Measurements from ENCODE around the gene C1QC. TPM values are rescaled to one million over a fixed set of nuclear protein-coding genes. Genes with fewer than 3 reads are reported as not detected.

Gene C1QC
- not detected in 2 replicates for total RNA-seq
- long read RNA-seq = 0 reads

DNA sequence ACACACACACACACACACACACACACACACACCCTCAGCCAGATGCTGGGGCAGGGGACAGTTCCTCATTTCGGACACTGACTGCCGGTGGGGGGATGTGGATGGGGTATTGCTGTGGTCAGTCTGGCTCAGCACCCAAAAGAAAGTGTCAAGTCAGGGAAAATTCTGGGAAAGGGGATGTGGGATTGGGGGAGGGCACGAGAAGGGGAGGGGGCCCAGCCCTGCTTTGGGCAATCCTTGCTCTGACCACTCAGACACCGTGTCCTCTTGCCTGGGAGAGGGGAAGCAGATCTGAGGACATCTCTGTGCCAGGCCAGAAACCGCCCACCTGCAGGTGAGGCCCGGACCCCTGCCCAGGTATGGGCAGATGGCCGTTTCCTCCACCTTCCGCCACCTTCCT lies at the start of gene C1QC:
Gene C1QC, plus strand, starts transcription at position 253 of the 400 bp plus-strand sequence. CDS start 391 bp downstream, outside the sequence.
- DNase-seq (ENCODE audit: low spot score, unreplicated experiment) = no peak

DNA sequence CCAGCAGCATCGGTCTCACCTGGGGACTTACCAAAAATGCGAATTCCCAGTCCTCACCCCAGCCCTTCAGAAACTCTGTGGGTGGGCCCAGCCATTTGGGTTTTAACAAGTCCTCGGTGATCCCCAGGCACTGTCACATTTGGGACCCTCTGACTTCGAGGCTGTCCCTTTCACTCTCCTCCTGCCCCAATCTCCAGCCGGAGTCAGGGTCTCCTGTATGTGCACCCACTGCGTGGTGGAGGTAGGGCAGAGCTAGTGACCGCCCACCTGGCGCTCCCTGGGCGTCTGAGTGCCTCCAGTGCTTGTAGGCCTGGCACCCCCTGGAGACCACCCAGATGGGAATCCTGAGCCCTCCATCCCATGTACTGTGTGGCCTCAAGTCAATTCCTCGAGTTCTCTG lies 49.0 kb upstream of the C1QC start:
- Mint-ChIP-seq H3K36me3 (ENCODE audit: insufficient read depth) (no peaks in the 10 kb centered on the region), H3K9me3 (ENCODE audit: low read depth) (no peaks in the 10 kb centered on the region), H3K27ac (no peak overlapping the region), H3K4me1 (ENCODE audit: low read depth) (no peaks in the 10 kb centered on the region), H3K27me3 (peaks cover 38% of the 10 kb centered on the region), H3K4me3 (ENCODE audit: low read depth) (no peak overlapping the region)
- TF ChIP-seq, protein P1, sequence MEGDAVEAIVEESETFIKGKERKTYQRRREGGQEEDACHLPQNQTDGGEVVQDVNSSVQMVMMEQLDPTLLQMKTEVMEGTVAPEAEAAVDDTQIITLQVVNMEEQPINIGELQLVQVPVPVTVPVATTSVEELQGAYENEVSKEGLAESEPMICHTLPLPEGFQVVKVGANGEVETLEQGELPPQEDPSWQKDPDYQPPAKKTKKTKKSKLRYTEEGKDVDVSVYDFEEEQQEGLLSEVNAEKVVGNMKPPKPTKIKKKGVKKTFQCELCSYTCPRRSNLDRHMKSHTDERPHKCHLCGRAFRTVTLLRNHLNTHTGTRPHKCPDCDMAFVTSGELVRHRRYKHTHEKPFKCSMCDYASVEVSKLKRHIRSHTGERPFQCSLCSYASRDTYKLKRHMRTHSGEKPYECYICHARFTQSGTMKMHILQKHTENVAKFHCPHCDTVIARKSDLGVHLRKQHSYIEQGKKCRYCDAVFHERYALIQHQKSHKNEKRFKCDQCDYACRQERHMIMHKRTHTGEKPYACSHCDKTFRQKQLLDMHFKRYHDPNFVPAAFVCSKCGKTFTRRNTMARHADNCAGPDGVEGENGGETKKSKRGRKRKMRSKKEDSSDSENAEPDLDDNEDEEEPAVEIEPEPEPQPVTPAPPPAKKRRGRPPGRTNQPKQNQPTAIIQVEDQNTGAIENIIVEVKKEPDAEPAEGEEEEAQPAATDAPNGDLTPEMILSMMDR (IDR thresholded peaks at IDR 0.05; ENCODE audit: unreplicated experiment) = no peak
- no peak for DNase-seq (ENCODE audit: low spot score, unreplicated experiment)

More for the DNA sequence above, at the start of gene C1QC:
- no peaks in the 10 kb centered on the region for H3K9me3 Mint-ChIP-seq (ENCODE audit: low read depth)
- H3K36me3 Mint-ChIP-seq (ENCODE audit: insufficient read depth) = no peaks in the 10 kb centered on the region
- TF ChIP-seq, protein P1 (IDR thresholded peaks at IDR 0.05; ENCODE audit: unreplicated experiment) = no peak
- no peak within 1 kb of the TSS for H3K4me3 Mint-ChIP-seq (ENCODE audit: low read depth)
- no peaks in the 10 kb centered on the region for H3K4me1 Mint-ChIP-seq (ENCODE audit: low read depth)
- H3K27me3 Mint-ChIP-seq = peaks cover 24% of the 10 kb centered on the region
- H3K27ac Mint-ChIP-seq = no peak within 1 kb of the TSS

DNA sequence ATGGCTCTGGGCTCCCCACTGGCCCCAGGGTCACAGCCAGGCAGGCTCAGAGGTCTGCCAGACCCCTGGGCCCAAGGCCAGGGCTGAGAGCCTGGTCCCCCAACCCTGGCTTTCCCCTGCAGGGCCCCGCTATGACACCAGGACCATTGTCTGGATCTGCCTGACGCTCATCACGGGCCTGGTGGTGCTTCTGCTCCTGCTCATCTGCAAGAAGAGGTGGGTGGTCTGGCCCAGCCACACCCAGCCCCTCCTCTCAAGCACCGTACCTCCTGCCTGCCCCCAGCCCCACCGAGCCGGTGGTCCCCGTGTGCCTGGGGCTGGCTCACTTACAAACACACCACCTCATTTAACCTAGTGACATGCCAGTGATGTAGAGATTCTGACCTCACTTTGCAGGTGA lies 48.3 kb upstream of the C1QC start:
- Mint-ChIP-seq H3K27me3 (peaks cover 37% of the 10 kb centered on the region), H3K27ac (no peak overlapping the region), H3K36me3 (ENCODE audit: insufficient read depth) (no peaks in the 10 kb centered on the region), H3K9me3 (ENCODE audit: low read depth) (no peaks in the 10 kb centered on the region), H3K4me3 (ENCODE audit: low read depth) (no peak overlapping the region), H3K4me1 (ENCODE audit: low read depth) (no peaks in the 10 kb centered on the region)
- no peak for DNase-seq (ENCODE audit: low spot score, unreplicated experiment)
- TF ChIP-seq, protein P1 (IDR thresholded peaks at IDR 0.05; ENCODE audit: unreplicated experiment) = no peak

DNA sequence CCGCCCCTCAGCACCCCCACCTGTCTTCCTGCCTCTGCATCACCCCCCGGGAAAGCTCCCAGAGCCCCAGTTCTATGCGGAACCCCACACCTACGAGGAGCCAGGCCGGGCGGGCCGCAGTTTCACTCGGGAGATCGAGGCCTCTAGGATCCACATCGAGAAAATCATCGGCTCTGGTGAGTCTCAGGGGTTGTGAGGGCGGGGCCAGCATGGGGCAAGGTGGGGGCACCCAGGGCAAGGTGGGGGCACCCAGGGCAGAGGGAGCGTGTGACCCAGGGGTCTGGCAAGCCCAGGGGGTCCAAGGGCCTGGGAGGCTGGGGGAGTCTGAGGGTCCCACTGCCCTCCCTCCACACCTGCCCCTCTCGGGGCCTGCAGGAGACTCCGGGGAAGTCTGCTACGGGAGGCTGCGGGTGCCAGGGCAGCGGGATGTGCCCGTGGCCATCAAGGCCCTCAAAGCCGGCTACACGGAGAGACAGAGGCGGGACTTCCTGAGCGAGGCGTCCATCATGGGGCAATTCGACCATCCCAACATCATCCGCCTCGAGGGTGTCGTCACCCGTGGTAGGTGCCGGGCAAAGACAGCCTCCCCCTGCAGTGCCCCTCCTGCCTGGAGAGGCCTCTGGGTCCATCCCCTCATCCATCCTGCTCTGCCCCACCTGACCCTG lies 46.0 kb upstream of the C1QC start:
- Mint-ChIP-seq H3K27ac (no peak overlapping the region), H3K9me3 (ENCODE audit: low read depth) (no peaks in the 10 kb centered on the region), H3K4me3 (ENCODE audit: low read depth) (no peak overlapping the region), H3K36me3 (ENCODE audit: insufficient read depth) (no peaks in the 10 kb centered on the region), H3K27me3 (peaks cover 22% of the 10 kb centered on the region), H3K4me1 (ENCODE audit: low read depth) (no peaks in the 10 kb centered on the region)
- DNase-seq (ENCODE audit: low spot score, unreplicated experiment) = no peak
- TF ChIP-seq, protein P1 (IDR thresholded peaks at IDR 0.05; ENCODE audit: unreplicated experiment) = no peak

DNA sequence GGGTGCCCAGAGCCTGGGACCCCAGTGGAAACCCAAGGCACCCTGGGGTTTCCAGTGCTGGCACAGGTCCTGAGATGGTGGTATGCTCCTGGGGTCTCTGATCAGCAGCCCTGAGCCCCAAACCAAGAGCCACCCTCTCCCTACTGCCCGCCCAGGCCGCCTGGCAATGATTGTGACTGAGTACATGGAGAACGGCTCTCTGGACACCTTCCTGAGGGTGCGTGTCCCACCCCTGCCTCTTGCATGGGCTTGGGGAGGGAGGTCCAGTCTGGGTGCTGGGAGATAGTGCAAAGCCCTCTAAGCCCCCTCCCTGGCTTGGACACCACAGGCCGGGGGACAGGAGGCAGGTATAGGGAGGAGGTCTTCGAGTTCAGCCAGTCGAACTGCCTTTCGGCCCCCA lies 45.4 kb upstream of the C1QC start:
- no peaks in the 10 kb centered on the region for H3K36me3 Mint-ChIP-seq (ENCODE audit: insufficient read depth)
- TF ChIP-seq, protein P1 (IDR thresholded peaks at IDR 0.05; ENCODE audit: unreplicated experiment) = no peak
- peaks cover 22% of the 10 kb centered on the region for H3K27me3 Mint-ChIP-seq
- no peak for DNase-seq (ENCODE audit: low spot score, unreplicated experiment)
- no peaks in the 10 kb centered on the region for H3K4me1 Mint-ChIP-seq (ENCODE audit: low read depth)
- no peaks in the 10 kb centered on the region for H3K9me3 Mint-ChIP-seq (ENCODE audit: low read depth)
- no peak overlapping the region for H3K4me3 Mint-ChIP-seq (ENCODE audit: low read depth)
- H3K27ac Mint-ChIP-seq = no peak overlapping the region
